ENCODE measurements around the gene CREBBP. TPM values are rescaled to one million over a fixed set of nuclear protein-coding genes. Genes with fewer than 3 reads are reported as not detected.

CREBBP gene
- total and polyA plus RNA-seq, 4 donors, result 5.4 to 103 (median 61.0) TPM

- no peak overlapping the region for H3K4me3 ChIP-seq (ENCODE audit: low read length in 2 of 2)
- H3K4me1 ChIP-seq (ENCODE audit: control insufficient read depth in 1 of 2, insufficient read depth in 2 of 2, low read length in 2 of 2), result no peaks in the 10 kb centered on the region
- peak in 1 of 2 donors; percentile 20 for DNase-seq
- intact Hi-C loops (cut with DNase I), result no loop called here
- WGBS, 2 donors, result 89% methylated on average over 8 of the region's 8 CpGs
- H3K36me3 ChIP-seq (ENCODE audit: control insufficient read depth in 1 of 2, insufficient read depth in 2 of 2, low read length in 1 of 2), result peaks cover 12 to 22% of the 10 kb centered on the region in 2 donors
- no peak for ATAC-seq (ENCODE audit: low FRiP score)
- no peaks in the 10 kb centered on the region for H3K27me3 ChIP-seq (ENCODE audit: control insufficient read depth in 1 of 2, insufficient read depth in 2 of 2, low read length in 1 of 2)
- H3K27ac ChIP-seq (ENCODE audit: low read depth in 1 of 2, low read length in 2 of 2), result no peak overlapping the region
- no peaks in the 10 kb centered on the region for H3K9me3 ChIP-seq (ENCODE audit: control insufficient read depth, low read length)
Measured at GRCh38 chr16:3738541-3738940, 142.0 kb downstream of the CREBBP start.

GRCh38 chr16:3738128-3738527 lies 142.4 kb downstream of the CREBBP start:
- no peaks in the 10 kb centered on the region for H3K27me3 ChIP-seq (ENCODE audit: control insufficient read depth in 1 of 2, insufficient read depth in 2 of 2, low read length in 1 of 2)
- H3K9me3 ChIP-seq (ENCODE audit: control insufficient read depth, low read length), result no peaks in the 10 kb centered on the region
- H3K27ac ChIP-seq (ENCODE audit: low read depth in 1 of 2, low read length in 2 of 2), result no peak overlapping the region
- 92 to 95% methylated on average over 5 of the region's 5 CpGs for WGBS, 2 donors
- peak in 1 of 2 donors; percentile 24 for DNase-seq
- H3K4me1 ChIP-seq (ENCODE audit: control insufficient read depth in 1 of 2, insufficient read depth in 2 of 2, low read length in 2 of 2), result no peaks in the 10 kb centered on the region
- H3K4me3 ChIP-seq (ENCODE audit: low read length in 2 of 2), result no peak overlapping the region
- ATAC-seq (ENCODE audit: low FRiP score), result no peak
- H3K36me3 ChIP-seq (ENCODE audit: control insufficient read depth in 1 of 2, insufficient read depth in 2 of 2, low read length in 1 of 2), result peaks cover 9 to 21% of the 10 kb centered on the region in 2 donors
- intact Hi-C loops (cut with DNase I), result no loop called here

- DNase-seq (peak in 1 of 2 donors; percentile 49), ATAC-seq (ENCODE audit: low FRiP score) (no peak)
- H3K27me3 ChIP-seq (ENCODE audit: control insufficient read depth in 1 of 2, insufficient read depth in 2 of 2, low read length in 1 of 2), result no peaks in the 10 kb centered on the region
- intact Hi-C loops (cut with DNase I), result no loop called here
- peaks cover 3 to 16% of the 10 kb centered on the region in 2 donors for H3K36me3 ChIP-seq (ENCODE audit: control insufficient read depth in 1 of 2, insufficient read depth in 2 of 2, low read length in 1 of 2)
- 84 to 90% methylated on average over 8 of the region's 8 CpGs for WGBS, 2 donors
- no peaks in the 10 kb centered on the region for H3K9me3 ChIP-seq (ENCODE audit: control insufficient read depth, low read length)
- H3K27ac ChIP-seq (ENCODE audit: low read depth in 1 of 2, low read length in 2 of 2), result no peak overlapping the region
- no peak overlapping the region for H3K4me3 ChIP-seq (ENCODE audit: low read length in 2 of 2)
- H3K4me1 ChIP-seq (ENCODE audit: control insufficient read depth in 1 of 2, insufficient read depth in 2 of 2, low read length in 2 of 2), result no peaks in the 10 kb centered on the region
Measured at GRCh38 chr16:3737181-3737580, 143.3 kb downstream of the CREBBP start.

GRCh38 chr16:3736116-3736515 lies 144.4 kb downstream of the CREBBP start:
- WGBS, 2 donors, result 88 to 93% methylated on average over 6 of the region's 6 CpGs
- no peaks in the 10 kb centered on the region for H3K27me3 ChIP-seq (ENCODE audit: control insufficient read depth in 1 of 2, insufficient read depth in 2 of 2, low read length in 1 of 2)
- H3K27ac ChIP-seq (ENCODE audit: low read depth in 1 of 2, low read length in 2 of 2), result no peak overlapping the region
- peaks cover 3 to 22% of the 10 kb centered on the region in 2 donors for H3K36me3 ChIP-seq (ENCODE audit: control insufficient read depth in 1 of 2, insufficient read depth in 2 of 2, low read length in 1 of 2)
- H3K4me1 ChIP-seq (ENCODE audit: control insufficient read depth in 1 of 2, insufficient read depth in 2 of 2, low read length in 2 of 2), result no peaks in the 10 kb centered on the region
- ATAC-seq (ENCODE audit: low FRiP score) (no peak), DNase-seq (peak in 1 of 2 donors; percentile 45)
- no peak overlapping the region for H3K4me3 ChIP-seq (ENCODE audit: low read length in 2 of 2)
- intact Hi-C loops (cut with DNase I), result no loop called here
- H3K9me3 ChIP-seq (ENCODE audit: control insufficient read depth, low read length), result no peaks in the 10 kb centered on the region

GRCh38 chr16:3735541-3735940 lies 145.0 kb downstream of the CREBBP start:
- Histone ChIP-seq H3K27ac (ENCODE audit: low read depth in 1 of 2, low read length in 2 of 2) (no peak overlapping the region), H3K27me3 (ENCODE audit: control insufficient read depth in 1 of 2, insufficient read depth in 2 of 2, low read length in 1 of 2) (no peaks in the 10 kb centered on the region), H3K4me1 (ENCODE audit: control insufficient read depth in 1 of 2, insufficient read depth in 2 of 2, low read length in 2 of 2) (no peaks in the 10 kb centered on the region), H3K36me3 (ENCODE audit: control insufficient read depth in 1 of 2, insufficient read depth in 2 of 2, low read length in 1 of 2) (peaks cover 3 to 24% of the 10 kb centered on the region in 2 donors), H3K4me3 (ENCODE audit: low read length in 2 of 2) (no peak overlapping the region), H3K9me3 (ENCODE audit: control insufficient read depth, low read length) (no peaks in the 10 kb centered on the region)
- intact Hi-C loops (cut with DNase I), result no loop called here
- DNase-seq (peak in 1 of 2 donors; percentile 49), ATAC-seq (ENCODE audit: low FRiP score) (no peak)
- 96% methylated on average over 13 of the region's 13 CpGs for WGBS, 2 donors

- DNase-seq, result peak in 1 of 2 donors; percentile 54
- H3K4me3 ChIP-seq (ENCODE audit: low read length in 2 of 2), result no peak overlapping the region
Measured at GRCh38 chr16:3734758-3735221, 145.7 kb downstream of the CREBBP start.

GRCh38 chr16:3734084-3734757 lies 146.3 kb downstream of the CREBBP start:
- intact Hi-C loops (cut with DNase I), result no loop called here

More at GRCh38 chr16:3734758-3735221, 145.7 kb downstream of the CREBBP start:
- H3K36me3 ChIP-seq (ENCODE audit: control insufficient read depth in 1 of 2, insufficient read depth in 2 of 2, low read length in 1 of 2), result peaks cover 3 to 24% of the 10 kb centered on the region in 2 donors
- H3K27me3 ChIP-seq (ENCODE audit: control insufficient read depth in 1 of 2, insufficient read depth in 2 of 2, low read length in 1 of 2), result no peaks in the 10 kb centered on the region
- intact Hi-C loops (cut with DNase I), result no loop called here
- no peaks in the 10 kb centered on the region for H3K9me3 ChIP-seq (ENCODE audit: control insufficient read depth, low read length)
- WGBS, 2 donors, result 96% methylated on average over 25 of the region's 25 CpGs
- H3K27ac ChIP-seq (ENCODE audit: low read depth in 1 of 2, low read length in 2 of 2), result no peak overlapping the region
- no peaks in the 10 kb centered on the region for H3K4me1 ChIP-seq (ENCODE audit: control insufficient read depth in 1 of 2, insufficient read depth in 2 of 2, low read length in 2 of 2)
- ATAC-seq (ENCODE audit: low FRiP score), result no peak

GRCh38 chr16:3732171-3732570 lies 148.3 kb downstream of the CREBBP start:
- Histone ChIP-seq H3K9me3 (ENCODE audit: control insufficient read depth, low read length) (no peaks in the 10 kb centered on the region), H3K36me3 (ENCODE audit: control insufficient read depth in 1 of 2, insufficient read depth in 2 of 2, low read length in 1 of 2) (peaks cover 0 to 33% of the 10 kb centered on the region in 2 donors), H3K27me3 (ENCODE audit: control insufficient read depth in 1 of 2, insufficient read depth in 2 of 2, low read length in 1 of 2) (no peaks in the 10 kb centered on the region), H3K27ac (ENCODE audit: low read depth in 1 of 2, low read length in 2 of 2) (no peak overlapping the region), H3K4me3 (ENCODE audit: low read length in 2 of 2) (no peak overlapping the region), H3K4me1 (ENCODE audit: control insufficient read depth in 1 of 2, insufficient read depth in 2 of 2, low read length in 2 of 2) (no peaks in the 10 kb centered on the region)
- WGBS, 2 donors, result 60 to 70% methylated on average over 8 of the region's 8 CpGs
- intact Hi-C loops (cut with DNase I), result no loop called here
- no peak for ATAC-seq (ENCODE audit: low FRiP score)
- DNase-seq, result peak in 1 of 2 donors; percentile 45

More at GRCh38 chr16:3734084-3734757, 146.3 kb downstream of the CREBBP start:
- 97 to 98% methylated on average over 27 of the region's 27 CpGs for WGBS, 2 donors
- H3K27me3 ChIP-seq (ENCODE audit: control insufficient read depth in 1 of 2, insufficient read depth in 2 of 2, low read length in 1 of 2), result no peaks in the 10 kb centered on the region
- DNase-seq (peak in 1 of 2 donors; percentile 70), ATAC-seq (ENCODE audit: low FRiP score) (no peak)
- no peak overlapping the region for H3K4me3 ChIP-seq (ENCODE audit: low read length in 2 of 2)
- H3K36me3 ChIP-seq (ENCODE audit: control insufficient read depth in 1 of 2, insufficient read depth in 2 of 2, low read length in 1 of 2), result peaks cover 3 to 28% of the 10 kb centered on the region in 2 donors
- H3K27ac ChIP-seq (ENCODE audit: low read depth in 1 of 2, low read length in 2 of 2), result no peak overlapping the region
- no peaks in the 10 kb centered on the region for H3K9me3 ChIP-seq (ENCODE audit: control insufficient read depth, low read length)
- H3K4me1 ChIP-seq (ENCODE audit: control insufficient read depth in 1 of 2, insufficient read depth in 2 of 2, low read length in 2 of 2), result no peaks in the 10 kb centered on the region
